ENCODE measurements around the gene RTN4R.

The RTN4R gene

DNA sequence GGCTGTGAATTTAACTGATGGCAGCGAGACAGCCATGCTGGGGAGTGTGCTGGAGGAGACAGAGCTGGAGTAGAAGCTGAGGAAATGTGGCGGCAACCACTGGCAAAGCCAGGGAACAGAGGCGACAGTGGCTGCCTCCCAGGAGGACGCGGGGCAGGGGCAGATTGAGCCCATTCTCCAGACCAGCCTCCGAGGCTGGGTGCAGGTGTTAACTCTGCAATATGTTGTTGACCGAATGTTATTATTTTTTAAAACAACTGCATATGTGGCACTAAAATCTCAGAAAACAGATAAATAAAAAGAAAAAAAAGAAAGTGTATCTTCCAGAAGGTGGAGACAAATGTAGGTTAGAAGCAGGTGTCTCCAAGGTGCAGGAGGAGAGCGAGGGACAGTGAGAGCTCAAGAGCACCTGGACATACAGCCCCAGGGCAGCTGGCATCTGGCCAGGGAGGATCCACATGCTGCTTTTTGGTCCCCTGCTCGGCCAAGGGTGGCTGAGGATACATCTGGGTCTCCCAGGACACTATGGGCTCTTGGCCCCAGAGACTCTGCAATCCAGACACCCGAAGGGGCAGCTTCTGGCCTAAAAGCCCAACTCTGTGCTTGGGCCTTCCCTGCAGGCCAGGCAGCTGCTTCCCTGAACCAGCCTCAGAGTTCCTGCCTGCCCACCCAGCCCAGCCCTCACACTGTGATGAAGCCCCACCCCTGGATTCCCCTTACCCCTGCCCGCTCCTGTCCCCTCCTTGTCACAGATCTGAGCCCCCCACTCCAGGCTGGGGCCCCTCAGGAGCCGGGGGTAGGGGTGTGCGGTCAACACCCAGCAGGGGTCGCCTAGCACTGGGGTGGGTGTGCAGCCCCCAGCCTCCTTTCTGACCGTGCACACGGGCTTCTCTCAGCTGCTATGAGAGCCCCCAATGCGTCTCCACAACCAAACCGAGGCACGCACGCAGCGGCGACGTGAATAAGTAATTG, 12.9 kb downstream of the RTN4R start:
- no peak for DNase-seq

DNA sequence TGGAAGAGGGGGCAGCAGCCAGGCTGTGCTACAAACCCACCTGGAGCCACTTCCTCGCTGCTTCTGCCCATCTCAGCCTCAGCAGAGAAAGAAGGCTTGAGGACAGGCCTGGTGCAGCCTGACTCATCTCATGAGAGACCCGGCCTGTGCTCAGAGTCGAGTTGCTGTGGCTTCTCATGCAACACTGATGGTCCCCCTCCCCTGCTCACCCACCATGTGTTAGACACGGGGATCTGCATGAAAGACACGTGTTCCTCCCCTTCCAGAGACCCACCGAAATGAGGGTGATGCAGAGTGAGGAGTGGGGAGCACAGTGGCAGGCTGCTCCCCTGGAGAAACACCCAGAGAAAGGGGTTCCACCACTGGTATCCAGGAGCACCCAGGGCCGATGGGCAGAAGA, 15.0 kb downstream of the RTN4R start:
- DNase-seq = no peak

DNA sequence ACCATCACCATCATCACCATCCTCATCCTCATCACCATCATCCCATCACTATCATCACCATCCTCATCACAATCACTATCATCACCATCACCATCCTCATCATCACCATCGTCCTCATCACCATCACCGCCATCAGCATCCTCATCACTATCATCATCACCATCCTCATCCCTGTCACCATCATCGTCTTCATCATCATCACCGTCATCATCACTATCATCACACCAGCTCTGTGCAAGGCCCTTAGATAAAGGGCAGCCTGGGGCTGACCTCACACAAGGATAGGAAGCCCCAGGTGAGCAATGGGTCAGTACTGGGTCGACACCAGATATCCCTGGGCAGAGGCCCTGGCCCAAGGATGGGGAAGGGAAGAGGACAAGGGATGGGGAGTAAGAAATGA, 16.1 kb downstream of the RTN4R start:
- DNase-seq = no peak

DNA sequence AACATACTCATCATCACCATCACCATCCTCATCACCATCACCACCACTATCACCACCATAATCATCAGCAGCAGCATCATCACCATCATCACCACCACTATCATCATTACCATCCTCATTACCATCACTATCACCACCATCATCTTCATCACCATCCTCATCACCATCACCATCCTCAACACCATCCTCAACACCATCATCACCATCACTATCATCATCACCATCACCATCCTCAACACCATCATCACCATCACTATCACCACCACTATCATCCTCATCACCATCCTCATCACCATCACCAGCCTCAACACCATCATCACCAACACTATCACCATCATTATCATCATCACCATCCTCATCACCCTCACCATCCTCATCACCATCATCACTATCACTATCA, 16.6 kb downstream of the RTN4R start:
- no peak for DNase-seq

DNA sequence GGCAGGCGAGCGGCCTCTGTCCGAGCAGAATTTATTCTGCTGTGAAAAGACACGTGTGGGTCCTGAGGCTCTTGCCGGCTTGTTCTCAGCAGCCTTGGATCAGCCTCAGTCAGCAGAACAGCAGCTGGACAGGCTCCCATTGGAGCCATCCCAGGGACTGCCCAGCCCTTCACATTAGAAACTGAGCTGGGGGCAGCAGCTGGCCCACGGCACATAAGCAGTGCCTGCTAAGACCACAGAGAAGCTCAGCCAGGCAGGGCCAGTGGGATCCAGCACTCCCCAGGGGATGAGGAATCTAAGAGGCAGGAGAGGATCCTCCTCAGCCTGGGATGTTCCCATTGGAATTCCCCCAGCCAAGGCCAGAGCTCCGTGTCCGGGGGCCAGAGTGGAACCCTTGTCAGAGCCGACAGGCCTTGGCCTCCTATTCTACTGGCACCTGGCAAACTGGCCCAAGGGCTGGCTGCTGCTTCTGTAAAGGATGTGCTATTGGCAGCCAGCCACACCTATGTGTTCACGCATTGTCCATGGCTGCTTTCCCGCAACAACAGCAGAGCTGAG, 18.2 kb downstream of the RTN4R start:
- DNase-seq = no peak

DNA sequence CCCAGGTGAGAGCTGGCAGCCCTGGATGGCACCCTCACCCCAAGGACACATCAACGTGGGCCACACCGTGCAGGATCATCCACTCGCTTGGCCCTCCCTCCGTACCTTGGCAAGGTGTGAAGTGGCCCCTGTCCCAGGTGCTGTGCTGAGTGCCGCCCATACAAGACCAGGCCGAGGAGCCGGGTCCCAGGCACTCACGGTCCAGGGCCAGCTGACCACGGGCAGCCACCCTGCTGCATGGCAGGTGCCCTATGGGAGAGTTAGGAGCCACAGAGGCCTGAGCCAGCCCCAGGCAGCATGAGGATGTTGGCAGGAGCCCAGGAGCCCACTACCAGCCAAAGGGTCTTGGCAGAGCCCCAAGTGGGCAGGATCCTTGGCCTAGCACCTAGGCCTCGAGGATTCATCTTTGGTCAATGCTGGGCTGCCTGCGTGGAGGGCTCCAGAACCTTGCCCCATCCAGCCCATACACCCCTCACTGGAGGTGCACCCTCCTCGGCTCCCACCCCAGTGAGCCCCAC, 19.6 kb downstream of the RTN4R start:
- no peak for DNase-seq

DNA sequence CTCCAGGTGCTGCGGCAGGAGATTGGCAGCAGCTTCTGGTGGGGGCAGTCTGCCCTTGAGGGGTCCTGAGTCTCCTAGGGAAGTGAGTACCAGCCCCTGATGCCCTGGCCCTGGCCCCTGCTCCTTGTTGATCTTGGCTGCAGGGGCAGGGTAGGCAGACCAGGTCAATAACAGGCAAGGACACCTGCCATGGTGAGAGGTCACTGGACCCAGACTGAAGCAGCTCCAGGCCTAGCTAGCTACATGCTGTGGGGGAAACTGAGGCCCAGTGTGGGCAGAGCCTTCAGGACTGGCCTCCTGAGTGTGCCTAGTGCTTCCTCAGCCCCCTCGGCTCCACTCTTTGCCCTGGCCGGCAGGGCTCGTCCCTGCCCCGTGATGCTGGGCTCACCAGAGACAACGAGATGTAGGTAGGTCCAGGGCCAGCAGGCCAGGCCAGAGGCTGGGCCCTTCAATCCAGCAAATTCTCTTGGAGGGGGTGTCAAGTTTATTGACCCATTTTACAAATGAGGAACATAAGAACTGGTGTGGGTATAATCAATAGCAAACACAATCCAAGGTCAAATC, 20.4 kb downstream of the RTN4R start:
- no peak for DNase-seq

DNA sequence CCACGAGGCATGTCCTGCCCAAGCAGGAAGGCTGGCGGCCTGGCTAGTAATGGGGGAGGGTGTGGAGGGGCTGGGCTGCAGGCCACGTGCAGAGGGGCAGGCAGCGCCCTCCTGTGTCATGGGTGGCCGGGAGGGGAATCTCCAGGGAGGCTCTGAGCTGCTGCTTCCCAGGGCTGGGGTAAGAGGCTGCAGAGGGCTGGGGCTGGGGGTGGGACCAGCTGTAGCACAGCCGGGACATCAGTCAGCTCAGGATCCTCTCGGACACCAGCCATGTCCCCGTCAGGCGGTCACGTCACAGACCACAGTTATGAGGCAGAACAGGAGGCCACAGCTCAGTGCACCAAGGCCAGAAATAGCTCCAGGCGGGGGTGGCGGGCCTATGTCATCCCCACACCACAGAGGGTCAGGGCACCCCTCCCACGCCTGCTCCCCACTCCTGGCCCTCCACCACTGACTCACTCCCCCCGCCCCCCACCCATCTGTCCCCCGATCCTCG, 21.1 kb downstream of the RTN4R start:
- DNase-seq = no peak

DNA sequence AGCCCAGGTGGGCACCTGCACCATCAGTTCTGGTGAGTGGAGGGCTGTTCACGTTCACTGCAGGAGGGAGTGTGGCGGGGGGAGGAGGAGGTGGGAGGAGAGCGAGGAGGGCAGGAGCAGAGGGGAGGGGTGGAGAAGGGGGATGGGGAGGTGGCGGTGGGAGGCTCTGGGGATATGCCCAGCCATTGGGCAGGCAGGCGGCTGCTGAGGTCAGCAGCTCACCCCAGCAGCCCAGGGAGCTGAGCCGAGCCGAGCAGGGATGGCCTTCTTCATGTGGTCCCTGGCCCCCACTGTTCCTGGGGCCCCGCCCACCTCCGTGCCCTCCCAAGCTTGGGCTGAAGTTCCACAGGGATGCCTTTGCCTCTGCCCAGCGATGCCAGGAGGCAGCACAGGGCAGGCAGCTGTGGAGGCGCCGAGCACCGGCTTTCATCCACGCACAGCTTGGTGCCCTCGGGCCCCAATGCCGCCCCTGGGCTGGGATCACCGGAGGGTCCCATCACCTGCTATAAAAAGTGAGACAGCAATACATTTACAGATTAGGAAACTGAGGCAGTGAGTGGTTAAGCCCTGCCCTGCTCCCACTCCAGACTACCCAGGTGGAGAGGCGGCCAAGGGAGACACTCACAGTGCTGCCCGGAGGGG, 21.6 kb downstream of the RTN4R start:
- no peak for DNase-seq

DNA sequence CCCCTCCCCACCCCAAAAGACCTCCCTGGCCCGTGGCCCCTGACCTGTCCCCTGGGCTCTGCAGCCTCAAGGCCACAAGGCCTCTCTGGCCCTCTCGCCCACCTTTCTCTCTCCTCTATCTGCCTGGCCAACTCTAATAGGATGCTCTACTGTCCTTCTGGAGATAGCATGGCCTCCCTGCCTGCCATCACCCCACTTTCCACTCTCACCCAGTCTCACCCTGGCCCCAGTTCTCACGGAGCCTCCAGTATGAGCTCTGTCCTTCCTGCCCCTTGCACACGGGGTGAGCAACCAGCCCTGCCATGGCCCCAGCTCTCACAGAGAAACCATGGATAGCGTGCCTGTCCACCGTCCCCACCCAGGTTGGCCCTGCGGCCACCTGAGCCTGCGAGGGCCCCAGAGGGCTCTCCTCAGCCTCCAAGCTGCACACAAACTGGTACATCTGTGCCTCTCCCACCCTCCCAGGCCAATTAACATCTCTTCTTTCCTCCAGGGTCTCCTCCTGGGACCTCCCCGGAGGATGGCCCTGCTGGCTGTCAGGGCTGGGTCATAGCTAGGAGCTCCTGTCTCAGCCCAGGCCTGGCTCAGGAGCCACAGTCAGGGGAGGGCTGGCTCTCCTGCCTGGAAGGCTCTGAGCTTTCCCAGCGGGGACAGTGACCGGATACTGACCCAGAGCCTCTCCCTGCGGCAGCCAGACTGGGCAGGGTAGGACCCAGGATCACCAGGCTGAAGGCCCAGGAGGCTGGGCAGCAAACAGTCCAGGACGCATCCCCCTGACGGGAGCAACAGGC, 22.3 kb downstream of the RTN4R start:
- no peak for DNase-seq

DNA sequence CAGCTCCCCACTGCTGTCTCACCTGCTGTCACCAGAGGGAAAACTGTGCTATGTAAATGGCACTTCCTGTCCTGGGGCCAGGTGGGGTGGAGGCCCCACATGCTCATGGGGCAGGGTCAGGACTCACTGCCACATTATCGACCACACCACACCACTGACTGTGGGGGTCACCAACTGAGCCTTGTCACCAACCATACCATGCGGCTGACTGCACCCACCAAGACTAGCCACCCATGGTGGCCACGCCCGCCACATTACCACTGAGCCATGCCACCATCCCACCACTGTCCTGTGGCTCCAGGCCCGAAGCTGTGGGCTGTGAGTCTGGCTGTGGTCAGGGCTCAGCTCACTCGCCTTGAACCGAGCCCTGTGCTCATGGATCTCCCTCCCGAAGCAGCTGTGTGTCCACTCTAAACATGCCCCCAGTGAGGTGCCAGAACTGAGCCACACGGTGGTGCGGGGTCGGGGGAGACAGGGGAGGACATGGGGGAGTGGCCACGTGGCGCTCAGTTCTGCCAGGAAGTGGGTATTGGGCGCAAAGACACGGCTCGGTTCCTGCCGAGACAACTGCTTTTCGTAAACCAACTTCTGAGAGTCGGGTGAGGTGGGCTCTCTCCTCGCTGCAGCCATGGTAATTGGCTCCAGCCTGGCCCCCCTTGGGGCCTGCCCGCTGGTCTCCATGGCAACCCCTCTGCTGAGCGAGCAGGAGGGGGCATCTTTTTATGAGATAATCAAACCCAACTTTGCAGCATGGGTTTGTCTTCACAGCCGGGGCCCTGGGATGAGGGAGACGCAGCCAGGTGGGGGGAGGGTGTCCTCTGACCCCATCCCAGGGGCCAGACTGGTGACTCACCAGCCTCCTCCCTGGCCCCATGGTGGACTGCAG, 23.2 kb downstream of the RTN4R start:
- no peak for DNase-seq

DNA sequence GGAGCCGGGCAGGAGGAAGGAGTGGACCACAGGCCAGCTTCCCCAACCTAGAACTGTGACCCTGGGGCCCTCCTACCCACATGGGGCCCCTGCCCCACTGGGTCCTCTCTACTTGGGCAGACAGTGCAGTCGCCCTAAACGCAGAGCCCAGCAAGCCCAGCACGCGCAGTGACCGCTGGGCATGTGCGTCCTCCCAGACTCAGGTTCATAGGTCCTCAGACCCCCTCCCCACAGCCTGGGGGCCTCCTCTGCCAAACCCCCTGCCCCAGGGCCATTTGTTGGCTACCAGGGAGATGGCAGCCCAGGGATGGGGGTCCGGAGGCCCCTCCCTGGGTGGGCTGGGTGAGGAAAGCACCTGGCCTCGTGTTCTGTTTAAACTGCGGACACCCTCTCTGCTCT, 23.9 kb downstream of the RTN4R start:
- DNase-seq = no peak

DNA sequence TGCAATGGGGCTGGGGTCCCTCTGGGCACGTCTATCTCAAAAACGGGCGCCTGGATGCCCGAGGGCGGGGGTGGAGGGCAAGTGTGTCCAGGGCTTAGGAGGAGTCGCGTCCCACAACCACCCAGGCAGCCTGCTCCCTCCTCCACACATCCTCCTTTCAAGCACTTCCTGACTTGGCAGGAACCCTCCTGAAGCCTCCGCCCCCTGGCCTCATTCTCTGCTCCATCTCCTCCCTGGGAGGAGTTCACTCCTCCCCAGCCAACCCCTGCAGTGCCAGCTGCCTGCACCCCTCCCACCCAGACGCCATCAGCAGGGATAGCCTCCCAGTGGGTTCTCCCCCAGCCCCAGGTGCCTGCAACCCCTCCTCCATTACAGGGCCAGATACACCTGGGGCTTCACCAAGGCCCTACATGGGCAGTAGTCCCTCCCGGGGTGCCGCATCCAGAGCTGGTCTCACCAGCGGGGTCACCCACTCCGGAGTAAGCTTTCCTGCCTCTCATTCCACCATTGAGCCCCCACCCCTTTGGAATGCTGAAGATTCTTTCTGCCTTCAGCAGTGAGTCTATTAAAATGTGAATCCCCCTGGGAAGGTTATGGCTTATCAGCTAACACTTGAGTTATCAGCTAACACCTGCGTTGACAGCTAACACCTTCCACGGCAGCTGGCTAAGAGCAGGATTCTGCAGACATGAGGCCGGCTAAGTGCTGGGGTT, 24.4 kb downstream of the RTN4R start:
- DNase-seq = no peak

DNA sequence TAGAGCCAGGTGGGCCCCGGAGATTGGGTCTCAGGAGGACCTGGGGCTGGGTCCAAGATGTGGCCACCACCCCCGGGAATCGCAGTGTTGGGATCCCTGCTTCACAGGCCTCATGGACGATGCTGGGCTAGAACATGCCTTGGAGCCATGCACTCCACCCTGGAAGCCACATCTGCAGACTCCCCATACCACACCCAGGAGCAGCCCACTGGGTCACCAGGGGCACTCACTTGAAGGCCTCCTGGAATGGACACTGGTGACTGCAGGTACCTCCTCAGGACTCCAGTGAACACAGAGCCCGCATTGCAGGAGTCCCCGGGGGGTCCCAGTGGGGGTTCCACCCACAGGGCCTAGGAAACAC, 25.0 kb downstream of the RTN4R start:
- DNase-seq = no peak

DNA sequence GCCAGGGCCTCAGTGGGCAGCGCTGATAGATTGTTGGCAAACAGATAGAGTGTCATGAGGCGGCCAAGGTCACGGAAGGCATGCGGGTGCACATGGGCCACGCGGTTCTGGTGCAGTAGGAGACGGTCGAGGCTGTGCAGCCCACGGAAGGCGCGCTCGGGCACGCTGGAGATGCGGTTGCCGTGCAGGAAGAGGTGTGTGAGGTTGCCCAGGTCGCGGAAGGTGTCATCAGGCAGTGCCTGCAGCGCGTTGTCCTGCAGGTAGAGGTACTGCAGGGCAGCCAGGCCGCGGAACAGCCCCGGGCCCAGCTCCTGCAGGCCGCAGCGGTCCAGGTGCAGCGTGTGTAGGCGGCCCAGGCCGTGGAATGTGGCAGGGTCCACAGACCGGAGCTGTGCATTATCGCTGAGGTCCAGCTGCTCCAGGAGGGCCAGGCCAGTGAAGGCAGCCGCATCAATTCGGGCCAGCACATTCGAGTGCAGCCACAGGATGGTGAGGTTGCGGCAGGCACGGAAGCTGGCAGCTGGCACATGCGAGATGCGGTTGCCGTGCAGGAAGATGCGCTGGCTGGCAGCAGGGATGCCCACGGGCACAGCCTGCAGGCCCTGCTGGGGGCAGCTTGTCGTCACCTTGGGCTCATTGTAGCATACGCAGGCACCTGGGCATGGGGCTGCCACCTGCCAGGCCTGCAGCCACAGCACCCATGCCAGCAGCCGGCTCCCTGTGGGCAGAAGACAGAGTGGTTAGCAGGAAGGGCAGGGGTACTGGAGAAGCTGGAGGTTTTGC, 25.5 kb downstream of the RTN4R start:
- DNase-seq = no peak

DNA sequence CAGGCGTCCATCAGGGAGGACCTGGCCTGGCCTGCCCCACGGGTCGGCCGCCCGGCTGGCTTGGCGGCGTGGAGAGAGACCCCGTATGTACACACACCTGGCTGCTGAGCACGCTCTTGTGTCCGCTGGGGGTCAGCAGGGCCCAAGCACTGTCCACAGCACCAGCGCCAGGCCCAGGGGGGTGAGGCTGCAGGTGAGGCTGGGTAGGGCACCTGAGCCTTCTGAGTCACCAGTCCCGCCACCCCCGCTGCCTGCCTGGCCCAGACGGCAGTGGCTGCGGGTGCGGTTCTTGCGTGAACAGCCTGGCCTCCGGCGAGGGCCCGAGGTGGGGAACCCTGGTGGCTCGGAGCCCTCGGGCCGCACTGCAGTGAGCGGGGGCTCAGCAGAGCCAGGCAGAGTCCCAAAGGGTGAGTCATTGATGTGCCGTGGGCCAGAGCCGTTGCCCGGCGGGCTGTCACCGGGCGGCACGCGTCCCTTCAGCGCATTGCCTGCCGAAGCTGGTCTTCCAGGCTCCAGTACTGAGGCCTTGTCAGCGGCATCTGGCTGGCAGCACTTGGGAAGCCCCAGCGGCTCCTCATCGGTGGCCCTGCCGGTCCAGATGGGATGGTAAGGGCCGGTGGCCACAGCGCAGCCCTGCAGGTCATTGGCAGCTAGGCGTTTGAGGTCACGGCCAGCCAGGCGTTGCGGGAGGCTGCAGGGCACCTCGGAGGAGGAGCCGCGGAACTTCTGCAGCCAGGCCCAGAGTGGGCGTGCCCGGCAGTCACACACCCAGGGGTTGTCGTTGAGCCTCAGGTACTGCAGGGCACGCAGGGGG, 26.3 kb downstream of the RTN4R start:
- no peak for DNase-seq

DNA sequence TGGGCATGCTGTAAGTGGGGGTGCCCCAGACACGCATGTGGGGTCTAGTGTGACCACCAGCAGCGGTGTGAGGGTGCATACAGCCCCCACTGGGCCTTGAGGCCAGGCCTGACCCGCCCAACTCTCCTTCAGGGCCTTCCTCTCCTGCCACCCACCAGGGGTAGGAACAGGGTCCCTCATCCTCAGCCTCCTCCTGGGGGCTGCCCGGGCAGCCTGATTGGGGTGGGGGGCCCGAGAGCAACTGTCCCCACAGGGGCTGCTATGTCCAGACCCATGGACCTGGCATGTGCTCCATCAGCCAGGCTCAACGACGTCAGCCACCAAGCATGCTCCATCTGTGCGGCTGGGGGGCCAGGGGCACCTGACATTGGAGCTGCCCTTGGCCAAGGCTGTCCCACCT, 27.2 kb downstream of the RTN4R start:
- no peak for DNase-seq

DNA sequence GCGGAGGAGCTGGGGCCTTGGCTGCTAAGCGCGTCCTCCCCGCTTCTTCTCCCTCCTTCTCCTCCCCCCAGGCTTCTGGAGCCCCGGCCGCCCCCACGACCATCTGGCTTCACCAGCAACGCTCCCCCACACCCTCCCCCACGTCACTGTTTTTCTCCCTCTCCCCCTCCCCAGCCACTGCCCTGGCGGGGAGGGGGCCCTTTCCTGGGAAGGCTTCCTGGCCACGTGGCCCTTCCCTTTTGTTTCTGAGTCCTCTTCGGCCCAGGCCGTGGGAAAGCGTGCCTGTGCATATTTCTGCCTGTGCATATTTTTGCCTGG, 27.7 kb downstream of the RTN4R start:
- no peak for DNase-seq
